GM20000 (cell line): Measurements from ENCODE around the gene BCL6.

Source experiments
- DNase-seq: peaks from one replicate; pipeline ENCODE4 v3.0.0; 2012; ENCODE audit warnings: low spot score
- TF ChIP-seq, protein P1 (sequence below): IDR thresholded peaks from 2 replicates; pipeline ENCODE4 v1.5.1; 2012; ENCODE audit warnings: mild to moderate bottlenecking, control low read depth; ENCODE audit errors: extremely low read depth, missing control alignments

Gene BCL6

DNA sequence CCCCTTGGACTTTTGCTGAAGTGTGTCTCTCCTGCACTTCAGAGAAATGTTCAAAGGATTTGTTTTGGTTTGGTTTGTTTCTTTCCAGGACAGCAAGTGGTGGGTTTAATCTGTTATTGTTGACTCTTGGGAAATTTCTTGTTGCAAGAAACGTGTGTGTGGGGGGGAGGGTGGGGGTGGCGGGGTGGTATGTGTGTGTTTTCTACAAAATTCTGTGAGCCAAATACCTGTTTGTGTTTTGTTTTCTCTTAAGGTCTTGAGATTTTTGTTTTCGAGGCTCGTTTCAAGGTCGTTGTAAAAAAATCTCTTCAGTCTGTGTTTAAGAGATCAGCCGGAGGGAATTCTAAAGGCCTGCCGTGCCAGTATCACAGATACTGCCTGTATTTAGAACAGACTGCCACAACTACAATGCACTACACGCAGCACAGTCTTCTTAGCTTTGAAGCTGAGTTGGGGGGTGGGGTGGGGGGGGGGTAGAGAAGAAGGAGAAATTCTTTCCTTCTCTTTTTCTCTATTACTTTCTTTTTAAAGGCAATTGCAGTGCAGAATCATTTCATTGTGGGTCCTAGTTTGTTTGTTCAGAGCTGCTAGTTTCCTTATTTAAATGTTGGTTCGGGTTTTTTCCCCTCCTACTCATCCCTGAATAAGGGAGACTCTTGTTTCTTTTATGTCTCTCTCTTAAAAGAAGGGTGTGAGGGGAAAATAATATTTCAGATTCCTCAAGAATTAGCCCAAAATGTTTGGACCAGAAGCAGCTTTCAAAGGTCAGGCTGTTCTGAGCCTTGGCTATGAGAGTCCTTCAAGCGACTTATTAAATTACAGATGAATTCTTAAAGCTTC, 1.4 kb upstream of the BCL6 start:
- DNase-seq: no peak

DNA sequence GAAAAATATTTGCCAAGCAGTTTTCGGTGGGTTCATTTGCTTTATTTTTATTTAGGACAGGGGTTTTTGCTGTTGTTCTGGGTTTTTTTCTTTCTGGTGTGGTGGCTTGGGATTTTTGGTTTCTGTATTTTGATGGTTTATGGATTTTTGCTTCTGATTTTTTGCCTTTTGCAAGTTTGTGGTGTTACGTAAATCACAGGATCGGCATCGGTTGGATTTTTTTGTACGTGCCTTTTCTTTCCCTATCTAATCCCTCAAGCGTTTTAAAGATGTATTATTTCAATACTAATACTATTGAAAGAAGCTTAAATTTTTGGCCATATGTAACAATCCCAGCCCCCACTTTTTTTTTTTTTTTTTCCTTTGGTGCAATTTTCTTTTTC, 782 bp upstream of the BCL6 start:
- no peak for DNase-seq
- TF ChIP-seq, protein P1, sequence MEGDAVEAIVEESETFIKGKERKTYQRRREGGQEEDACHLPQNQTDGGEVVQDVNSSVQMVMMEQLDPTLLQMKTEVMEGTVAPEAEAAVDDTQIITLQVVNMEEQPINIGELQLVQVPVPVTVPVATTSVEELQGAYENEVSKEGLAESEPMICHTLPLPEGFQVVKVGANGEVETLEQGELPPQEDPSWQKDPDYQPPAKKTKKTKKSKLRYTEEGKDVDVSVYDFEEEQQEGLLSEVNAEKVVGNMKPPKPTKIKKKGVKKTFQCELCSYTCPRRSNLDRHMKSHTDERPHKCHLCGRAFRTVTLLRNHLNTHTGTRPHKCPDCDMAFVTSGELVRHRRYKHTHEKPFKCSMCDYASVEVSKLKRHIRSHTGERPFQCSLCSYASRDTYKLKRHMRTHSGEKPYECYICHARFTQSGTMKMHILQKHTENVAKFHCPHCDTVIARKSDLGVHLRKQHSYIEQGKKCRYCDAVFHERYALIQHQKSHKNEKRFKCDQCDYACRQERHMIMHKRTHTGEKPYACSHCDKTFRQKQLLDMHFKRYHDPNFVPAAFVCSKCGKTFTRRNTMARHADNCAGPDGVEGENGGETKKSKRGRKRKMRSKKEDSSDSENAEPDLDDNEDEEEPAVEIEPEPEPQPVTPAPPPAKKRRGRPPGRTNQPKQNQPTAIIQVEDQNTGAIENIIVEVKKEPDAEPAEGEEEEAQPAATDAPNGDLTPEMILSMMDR: no peak

More for the DNA sequence above, 1.4 kb upstream of the BCL6 start:
- TF ChIP-seq, protein P1: no peak

DNA sequence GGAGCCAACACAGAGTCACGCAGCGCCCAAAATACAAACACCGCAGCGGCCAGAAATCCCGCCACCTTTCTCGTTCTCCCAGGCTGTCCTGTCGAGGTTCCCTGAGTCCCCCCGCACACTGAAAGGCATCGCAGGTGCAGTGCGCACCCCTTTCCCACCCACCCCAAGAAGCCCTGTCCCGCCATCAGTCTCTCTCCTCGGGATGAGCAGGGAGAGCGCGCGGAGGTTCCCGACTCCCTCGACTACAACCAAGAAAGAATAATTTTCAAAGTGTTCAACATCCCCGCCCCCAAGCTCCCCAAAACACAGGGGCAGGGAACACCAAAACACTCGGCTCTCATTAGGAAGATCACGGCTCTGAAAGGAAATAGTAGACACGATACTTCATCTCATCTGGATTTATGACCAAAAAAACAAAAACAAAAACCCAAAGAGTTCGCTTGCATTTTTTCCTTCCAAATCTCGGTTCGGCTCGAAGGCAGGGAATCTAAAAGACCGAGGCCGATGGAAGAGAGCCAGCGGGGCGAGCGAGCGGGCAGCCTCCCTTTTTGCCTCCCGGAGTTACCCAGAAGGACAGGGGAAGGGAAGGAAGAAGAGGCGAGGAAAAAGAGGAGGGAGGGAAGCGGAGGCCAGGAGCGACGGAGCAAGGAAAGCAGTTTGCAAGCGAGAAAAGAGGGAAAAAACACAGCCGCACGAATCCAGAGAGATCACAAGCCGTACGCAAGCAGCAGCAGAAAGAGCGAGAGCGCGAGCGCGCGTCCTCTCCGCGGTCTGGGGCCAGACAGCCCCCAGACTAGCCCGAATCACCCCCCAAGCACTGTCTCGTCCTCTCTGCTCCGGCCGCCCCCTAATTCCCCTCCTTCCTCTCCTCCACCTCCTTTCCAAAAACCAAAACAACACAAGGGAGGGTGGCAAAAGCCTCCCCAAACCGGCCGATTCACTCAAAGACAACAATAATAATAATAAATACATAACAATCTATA, 808 bp downstream of the BCL6 start:
- DNase-seq: no peak
- TF ChIP-seq, protein P1: no peak

DNA sequence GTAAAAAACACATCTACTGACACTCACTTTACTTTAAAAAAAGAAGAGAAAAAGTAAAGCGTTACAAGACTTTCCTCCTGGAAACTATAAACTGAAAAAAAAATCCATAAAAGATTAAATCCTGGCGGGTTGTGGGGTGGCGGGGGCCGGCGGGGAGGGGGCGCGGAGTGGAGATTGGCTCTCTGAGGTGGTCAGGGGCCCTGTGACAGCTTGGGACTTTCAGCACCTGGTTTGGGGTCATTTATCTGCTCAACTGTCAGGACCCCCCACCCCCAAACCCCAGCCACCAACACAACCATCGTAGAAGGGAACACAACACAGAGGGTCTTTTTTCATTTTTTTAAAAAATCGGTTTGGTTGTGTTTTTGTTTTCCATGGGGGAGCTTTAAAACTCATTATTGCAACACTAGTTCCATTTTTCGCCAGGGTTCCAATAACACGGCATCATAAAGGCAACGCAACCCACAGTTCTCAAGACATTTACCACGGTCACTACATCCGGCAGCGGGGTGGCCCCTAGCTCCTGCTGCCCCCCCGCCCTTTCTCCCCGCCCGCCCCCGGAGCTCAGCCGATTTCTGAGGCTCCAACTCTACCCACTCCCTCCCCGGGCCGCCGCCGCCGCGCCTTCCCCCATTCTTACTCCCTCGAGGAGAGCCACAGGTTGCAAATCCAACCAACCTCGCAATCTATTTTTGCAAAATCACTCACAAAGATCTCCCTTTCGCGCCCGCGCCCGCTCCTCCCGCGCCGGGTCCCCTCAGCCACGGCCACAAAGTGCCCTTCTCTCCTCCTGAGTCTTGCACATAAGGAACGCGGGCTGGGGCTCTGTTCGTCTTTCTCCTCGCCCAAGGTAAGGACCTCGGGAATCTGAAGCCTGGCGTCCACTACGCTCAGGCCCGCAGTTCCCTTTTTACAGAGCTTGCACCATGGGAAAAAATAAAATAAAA, 1.8 kb downstream of the BCL6 start:
- DNase-seq: no peak
- TF ChIP-seq, protein P1: no peak

DNA sequence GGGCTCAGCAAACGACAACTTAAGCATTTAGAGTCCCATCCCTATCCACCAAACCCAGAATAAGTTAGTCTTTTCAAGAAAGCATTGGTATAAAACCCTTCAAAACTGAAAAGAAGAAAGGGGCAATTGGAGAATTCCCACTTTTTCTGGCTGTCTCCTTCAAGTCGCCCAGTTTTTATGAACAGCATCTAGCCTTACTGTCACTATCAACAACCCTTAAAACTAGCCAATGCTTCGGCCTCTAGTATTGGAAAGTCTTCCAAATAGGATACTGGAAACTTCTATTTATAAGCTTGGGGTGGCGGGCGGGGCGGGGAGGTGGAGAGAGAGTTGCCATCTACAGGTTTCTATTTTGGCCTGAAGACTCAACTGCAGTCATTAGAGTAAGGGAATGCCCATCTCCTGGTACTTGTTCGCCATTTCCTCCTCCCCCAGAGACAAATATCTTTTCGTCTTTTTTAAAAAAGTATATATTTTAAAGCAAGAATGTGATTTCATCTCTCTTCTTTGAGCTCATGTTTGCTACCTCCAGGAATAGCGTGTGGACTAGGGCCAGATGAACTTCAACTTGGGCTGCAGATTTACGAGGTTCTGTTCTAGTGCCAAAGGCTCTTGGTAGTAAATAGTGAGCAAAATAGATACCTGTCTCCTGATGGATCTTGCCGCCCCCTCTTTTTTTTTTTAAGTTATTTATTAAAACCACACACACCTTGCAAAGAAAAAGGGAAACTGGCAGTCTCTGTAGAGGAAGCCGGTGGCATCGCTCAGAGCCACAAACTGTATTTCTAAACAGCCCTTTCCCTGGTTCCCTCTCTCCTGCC, 2.7 kb downstream of the BCL6 start:
- TF ChIP-seq, protein P1: no peak
- no peak for DNase-seq

DNA sequence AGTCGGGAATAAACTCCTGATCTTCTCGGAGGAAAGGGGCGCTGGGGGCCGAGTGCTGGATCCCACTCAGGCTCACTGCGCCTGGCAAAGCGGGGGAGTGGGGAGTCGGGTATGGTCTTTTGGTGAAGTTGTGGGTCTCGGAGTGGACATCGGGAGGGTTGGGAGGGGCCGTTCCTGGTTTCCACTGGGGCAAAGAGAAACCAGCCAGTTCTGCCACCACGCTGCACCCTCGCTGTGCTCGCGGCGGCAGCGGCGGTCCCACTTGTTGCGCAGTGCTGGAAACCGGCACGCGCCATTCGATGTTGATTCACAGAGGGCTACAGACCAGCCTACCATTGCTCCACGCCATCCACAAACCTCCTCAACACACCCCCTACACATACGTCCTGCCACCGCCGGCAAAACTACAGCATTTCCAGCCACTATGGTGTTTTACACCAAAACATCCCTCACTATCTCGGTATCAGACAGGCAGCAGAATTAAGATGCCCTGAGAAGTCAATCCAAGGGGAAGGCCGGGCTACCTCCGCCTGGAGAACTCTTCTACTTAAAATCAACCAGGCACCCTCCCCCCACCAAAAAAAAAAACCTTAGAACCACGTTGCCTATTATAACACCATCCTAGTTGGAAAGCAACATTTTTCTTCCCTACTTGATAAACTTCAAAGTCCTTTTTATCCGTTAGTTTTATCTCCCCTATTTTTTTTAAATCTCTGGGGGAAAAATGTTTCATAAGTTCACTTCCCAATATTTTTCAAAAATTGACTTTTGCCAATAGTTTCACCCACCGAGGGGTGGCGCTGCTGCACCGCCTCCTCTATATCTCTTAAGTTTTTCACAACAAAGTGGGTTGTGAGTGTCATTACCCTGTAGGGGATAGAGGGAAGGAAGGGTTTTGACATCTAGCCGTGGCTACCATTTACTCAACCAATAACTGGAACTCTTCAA, 3.6 kb downstream of the BCL6 start:
- TF ChIP-seq, protein P1: peak; percentile 48
- peak; percentile 55 for DNase-seq
